ENCODE results near the gene HTRA3.

Gene HTRA3

DNA sequence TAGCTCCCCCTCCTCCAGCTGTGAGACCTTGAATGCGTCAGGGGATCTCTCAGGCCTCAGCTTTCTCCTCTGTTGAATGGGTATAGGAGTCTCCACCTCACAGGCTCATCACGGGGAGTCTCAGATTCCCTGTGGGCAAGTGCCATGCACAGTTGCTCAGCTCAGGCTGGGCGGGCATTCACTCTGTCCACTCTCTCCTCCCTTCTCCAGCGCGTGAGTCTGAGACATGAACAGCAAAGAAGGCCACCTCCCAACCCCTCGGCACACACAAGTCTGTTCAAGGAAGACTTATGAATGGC lies 60.0 kb downstream of the HTRA3 start:
- DNase-seq (ENCODE audit: low read depth, low spot score): no peak
- Histone ChIP-seq H3K36me3 (ENCODE audit: insufficient read depth, insufficient read length, low read length) (no peaks in the 10 kb centered on the region), H3K4me1 (ENCODE audit: insufficient read depth, insufficient read length) (no peaks in the 10 kb centered on the region), H3K9ac (ENCODE audit: insufficient read length, low read depth) (no peak overlapping the region), H3K27me3 (ENCODE audit: insufficient read depth, insufficient read length) (peaks cover 4% of the 10 kb centered on the region), H3K9me3 (ENCODE audit: insufficient read depth, low read length) (peaks cover 17% of the 10 kb centered on the region; the same call in 1 of the 2 replicates), H3K4me3 (ENCODE audit: insufficient read length, low read depth) (no peak overlapping the region)
- TF ChIP-seq YY1 (IDR thresholded peaks at IDR 0.05; ENCODE audit: insufficient read depth, insufficient read length): no peak
- no peak for TF ChIP-seq SUZ12 (IDR thresholded peaks at IDR 0.05; ENCODE audit: extremely low read depth, insufficient read depth, insufficient read length)
- TF ChIP-seq ZNF274 (IDR thresholded peaks at IDR 0.05; ENCODE audit: low read depth, low read length): no peak

DNA sequence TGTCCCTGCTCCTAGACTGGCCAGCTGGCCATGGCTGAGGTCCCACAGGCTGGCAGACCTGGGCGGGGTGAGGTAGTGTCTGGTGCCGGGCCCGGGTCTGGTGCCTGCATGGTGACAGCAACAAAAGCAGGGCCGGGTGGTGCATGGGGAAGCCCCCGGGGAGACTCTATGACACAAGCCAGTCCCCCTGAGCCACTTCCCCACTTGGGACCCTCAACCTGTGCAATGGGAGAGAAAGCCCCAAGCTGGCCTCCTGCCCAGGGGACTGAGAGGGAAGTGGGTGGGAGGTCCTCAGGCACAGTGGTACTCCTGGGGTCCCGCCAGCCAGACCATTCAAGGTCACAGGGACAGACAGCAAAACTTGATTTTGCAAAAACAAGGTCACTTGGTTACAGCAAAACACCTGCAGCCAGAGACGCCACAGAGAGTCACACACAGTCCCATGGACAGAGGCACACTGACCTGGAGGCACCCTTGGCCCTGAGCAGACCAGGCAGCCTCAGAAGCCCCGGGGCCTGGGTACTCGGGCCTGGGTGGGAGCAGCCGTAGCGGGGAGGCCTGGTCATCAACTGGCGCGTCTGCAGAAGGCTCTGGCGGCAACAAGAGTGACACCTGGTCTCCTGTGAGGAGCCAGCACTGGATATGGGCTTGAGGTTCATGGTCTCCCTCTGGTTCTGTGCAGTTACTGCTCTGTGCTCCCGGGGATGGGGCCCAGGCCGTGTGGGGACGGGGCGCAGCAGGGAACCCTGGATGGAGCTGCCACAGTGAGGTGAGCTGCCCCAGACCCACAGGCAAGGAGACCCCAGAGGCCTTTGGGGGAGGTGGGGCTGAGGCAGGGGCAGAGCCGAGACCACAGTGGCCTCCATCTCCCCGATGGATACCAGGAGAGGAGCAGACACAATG lies 60.6 kb downstream of the HTRA3 start:
- Histone ChIP-seq H3K27me3 (ENCODE audit: insufficient read depth, insufficient read length) (peaks cover 4% of the 10 kb centered on the region), H3K9me3 (ENCODE audit: insufficient read depth, low read length) (peaks cover 13% of the 10 kb centered on the region; the same call in 1 of the 2 replicates), H3K9ac (ENCODE audit: insufficient read length, low read depth) (no peak overlapping the region), H3K4me3 (ENCODE audit: insufficient read length, low read depth) (no peak overlapping the region), H3K4me1 (ENCODE audit: insufficient read depth, insufficient read length) (no peaks in the 10 kb centered on the region), H3K36me3 (ENCODE audit: insufficient read depth, insufficient read length, low read length) (no peaks in the 10 kb centered on the region)
- no peak for DNase-seq (ENCODE audit: low read depth, low spot score)
- TF ChIP-seq YY1 (IDR thresholded peaks at IDR 0.05; ENCODE audit: insufficient read depth, insufficient read length): no peak
- no peak for TF ChIP-seq SUZ12 (IDR thresholded peaks at IDR 0.05; ENCODE audit: extremely low read depth, insufficient read depth, insufficient read length)
- TF ChIP-seq ZNF274 (IDR thresholded peaks at IDR 0.05; ENCODE audit: low read depth, low read length): no peak

DNA sequence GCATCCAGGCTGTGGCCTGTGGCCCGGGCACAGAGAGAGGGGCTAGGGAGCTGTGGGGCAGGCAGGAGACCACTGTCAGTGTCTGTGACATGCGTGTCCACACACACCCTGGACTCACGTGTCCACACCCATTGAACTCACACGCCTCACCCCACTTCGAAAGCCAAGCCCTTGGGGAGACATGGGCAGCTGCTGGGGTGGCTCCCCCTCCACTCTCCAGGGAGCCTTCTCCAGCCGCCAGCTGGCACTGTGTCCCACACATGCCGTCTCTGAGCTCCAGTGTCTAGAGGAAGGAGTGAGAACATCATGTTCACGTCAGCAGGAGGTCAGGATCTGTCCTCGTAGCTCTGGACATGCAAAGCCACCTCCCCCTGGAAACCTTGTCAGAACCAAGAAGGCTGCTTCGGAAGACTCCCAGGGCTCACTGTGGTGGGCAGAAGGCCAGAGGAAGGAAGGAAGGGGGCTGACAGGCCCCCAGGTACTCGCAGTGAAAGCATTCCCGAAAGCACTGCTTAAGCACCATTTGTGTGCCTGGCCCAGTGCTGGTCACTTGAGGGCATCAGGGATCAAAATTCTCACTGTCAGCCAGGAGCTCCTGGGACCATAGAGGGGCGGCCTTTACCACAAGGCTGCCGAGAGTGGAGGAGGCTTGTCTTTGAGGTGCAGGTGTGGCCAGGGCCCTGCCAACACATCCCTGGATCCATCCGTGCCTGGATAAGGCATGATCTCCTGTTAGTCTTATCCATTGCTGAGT lies 61.4 kb downstream of the HTRA3 start:
- H3K27me3 ChIP-seq (ENCODE audit: insufficient read depth, insufficient read length): peaks cover 4% of the 10 kb centered on the region
- no peaks in the 10 kb centered on the region for H3K4me1 ChIP-seq (ENCODE audit: insufficient read depth, insufficient read length)
- H3K9ac ChIP-seq (ENCODE audit: insufficient read length, low read depth): no peak overlapping the region
- no peak for TF ChIP-seq SUZ12 (IDR thresholded peaks at IDR 0.05; ENCODE audit: extremely low read depth, insufficient read depth, insufficient read length)
- no peak for TF ChIP-seq YY1 (IDR thresholded peaks at IDR 0.05; ENCODE audit: insufficient read depth, insufficient read length)
- DNase-seq (ENCODE audit: low read depth, low spot score): no peak
- no peak overlapping the region for H3K4me3 ChIP-seq (ENCODE audit: insufficient read length, low read depth)
- H3K36me3 ChIP-seq (ENCODE audit: insufficient read depth, insufficient read length, low read length): no peaks in the 10 kb centered on the region
- H3K9me3 ChIP-seq (ENCODE audit: insufficient read depth, low read length): peaks cover 21% of the 10 kb centered on the region

DNA sequence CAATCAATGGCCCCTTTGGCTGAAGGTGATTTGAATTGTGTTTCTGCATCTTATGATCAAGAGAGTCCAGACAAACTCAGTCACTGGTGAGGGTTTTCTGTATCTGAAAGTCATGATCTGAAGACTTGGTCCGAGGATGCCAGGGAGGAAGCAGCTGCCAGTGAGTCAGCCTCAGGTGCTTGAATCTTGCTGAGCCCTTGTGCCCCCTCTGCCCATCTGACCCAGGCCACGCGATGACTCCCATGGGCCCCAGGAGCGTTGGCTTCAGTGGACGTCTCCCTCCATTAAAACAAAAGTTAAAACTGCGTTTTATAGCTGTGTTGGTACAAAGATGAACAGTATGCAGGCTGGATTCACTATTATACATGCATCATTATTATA lies 62.0 kb downstream of the HTRA3 start:
- Histone ChIP-seq H3K36me3 (ENCODE audit: insufficient read depth, insufficient read length, low read length) (no peaks in the 10 kb centered on the region), H3K9me3 (ENCODE audit: insufficient read depth, low read length) (peaks cover 21% of the 10 kb centered on the region), H3K9ac (ENCODE audit: insufficient read length, low read depth) (no peak overlapping the region), H3K4me1 (ENCODE audit: insufficient read depth, insufficient read length) (no peaks in the 10 kb centered on the region), H3K4me3 (ENCODE audit: insufficient read length, low read depth) (no peak overlapping the region), H3K27me3 (ENCODE audit: insufficient read depth, insufficient read length) (peaks cover 4% of the 10 kb centered on the region)
- DNase-seq (ENCODE audit: low read depth, low spot score): no peak
- TF ChIP-seq YY1 (IDR thresholded peaks at IDR 0.05; ENCODE audit: insufficient read depth, insufficient read length) (no peak), SUZ12 (IDR thresholded peaks at IDR 0.05; ENCODE audit: extremely low read depth, insufficient read depth, insufficient read length) (no peak), ZNF274 (IDR thresholded peaks at IDR 0.05; ENCODE audit: low read depth, low read length) (no peak)

DNA sequence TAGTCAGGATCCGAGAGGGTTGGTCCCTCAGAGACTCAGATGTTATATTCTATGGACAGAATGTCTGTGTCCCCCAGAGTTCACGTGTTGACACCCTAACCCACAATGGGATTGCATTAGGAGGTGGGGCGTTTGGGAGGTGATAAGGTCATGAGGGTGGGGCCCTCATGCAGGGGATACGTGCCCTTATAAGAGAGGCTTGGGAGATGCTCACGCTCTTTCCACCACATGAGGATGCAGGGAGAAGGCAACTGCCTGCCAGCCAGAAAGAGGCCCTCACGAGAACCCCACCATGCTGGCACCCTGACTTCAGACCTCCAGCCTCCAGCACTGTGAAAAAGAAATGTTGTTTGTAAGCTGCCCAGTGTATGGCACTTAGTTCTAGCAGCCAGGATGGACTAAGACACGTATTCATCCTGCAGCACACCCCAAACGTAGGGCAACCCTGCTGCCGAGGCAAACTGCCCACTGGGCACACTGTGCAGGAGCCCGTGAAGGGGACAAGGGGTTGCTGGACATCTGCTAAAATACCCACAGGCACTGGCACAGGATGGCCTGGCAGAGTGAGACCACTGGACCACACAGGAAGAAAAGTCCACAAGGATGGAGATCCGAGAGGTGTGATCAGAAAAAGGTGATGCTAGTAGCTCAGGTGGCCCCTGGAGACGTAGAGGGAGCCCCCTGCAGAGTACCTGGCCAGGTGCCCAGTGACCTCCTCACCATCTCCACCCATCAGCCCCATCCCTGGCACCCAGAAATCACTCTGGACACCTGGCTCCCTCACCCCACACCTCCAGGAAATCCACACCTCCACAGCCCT lies 62.7 kb downstream of the HTRA3 start:
- Histone ChIP-seq H3K4me3 (ENCODE audit: insufficient read length, low read depth) (no peak overlapping the region), H3K9me3 (ENCODE audit: insufficient read depth, low read length) (peaks cover 22% of the 10 kb centered on the region), H3K36me3 (ENCODE audit: insufficient read depth, insufficient read length, low read length) (no peaks in the 10 kb centered on the region), H3K9ac (ENCODE audit: insufficient read length, low read depth) (no peak overlapping the region), H3K4me1 (ENCODE audit: insufficient read depth, insufficient read length) (no peaks in the 10 kb centered on the region), H3K27me3 (ENCODE audit: insufficient read depth, insufficient read length) (peaks cover 4% of the 10 kb centered on the region)
- TF ChIP-seq SUZ12 (IDR thresholded peaks at IDR 0.05; ENCODE audit: extremely low read depth, insufficient read depth, insufficient read length) (no peak), ZNF274 (IDR thresholded peaks at IDR 0.05; ENCODE audit: low read depth, low read length) (no peak), YY1 (IDR thresholded peaks at IDR 0.05; ENCODE audit: insufficient read depth, insufficient read length) (no peak)
- DNase-seq (ENCODE audit: low read depth, low spot score): no peak

DNA sequence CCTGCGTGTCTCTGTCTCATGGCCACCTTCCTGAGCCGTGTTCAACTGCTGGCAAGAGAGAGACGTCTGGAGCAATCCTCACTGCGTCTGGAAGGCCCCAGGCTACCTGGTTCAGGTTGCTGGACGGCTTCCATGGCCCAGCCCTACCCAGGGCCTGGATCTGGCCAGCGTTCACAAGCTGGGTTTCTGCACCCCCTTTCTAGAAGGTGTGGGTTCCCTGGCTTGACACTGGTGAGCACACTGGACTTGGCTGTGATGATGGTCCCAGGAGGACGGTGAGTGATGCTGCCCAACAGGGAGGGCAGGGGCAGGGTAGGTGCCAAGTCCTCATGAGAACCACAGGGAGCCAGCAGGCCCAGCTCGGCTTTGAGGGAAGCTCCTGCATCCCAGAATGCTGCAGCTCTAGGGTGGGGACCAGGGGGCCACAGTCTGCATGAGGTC lies 63.4 kb downstream of the HTRA3 start:
- Histone ChIP-seq H3K36me3 (ENCODE audit: insufficient read depth, insufficient read length, low read length) (no peaks in the 10 kb centered on the region), H3K9ac (ENCODE audit: insufficient read length, low read depth) (no peak overlapping the region), H3K4me3 (ENCODE audit: insufficient read length, low read depth) (no peak overlapping the region), H3K27me3 (ENCODE audit: insufficient read depth, insufficient read length) (peaks cover 4% of the 10 kb centered on the region), H3K9me3 (ENCODE audit: insufficient read depth, low read length) (peaks cover 23% of the 10 kb centered on the region), H3K4me1 (ENCODE audit: insufficient read depth, insufficient read length) (no peaks in the 10 kb centered on the region)
- no peak for DNase-seq (ENCODE audit: low read depth, low spot score)
- TF ChIP-seq SUZ12 (IDR thresholded peaks at IDR 0.05; ENCODE audit: extremely low read depth, insufficient read depth, insufficient read length) (no peak), ZNF274 (IDR thresholded peaks at IDR 0.05; ENCODE audit: low read depth, low read length) (no peak), YY1 (IDR thresholded peaks at IDR 0.05; ENCODE audit: insufficient read depth, insufficient read length) (no peak)

Data from NT2/D1 (cell line).